Nephron (organoid): ENCODE measurements around the gene SUV39H2.

Experiments used
- H3K27ac Mint-ChIP-seq, 3 experiments: 2 replicates each; pipeline ENCODE4 v1.8.0; 2020; ENCODE audit warnings: mixed read lengths in 3 of 3, mild to moderate bottlenecking in 2 of 3, moderate library complexity in 1 of 3
- H3K27me3 Mint-ChIP-seq: 2 replicates; pipeline ENCODE4 v1.8.0; 2021; ENCODE audit warnings: low read depth, mild to moderate bottlenecking, moderate library complexity, mixed read lengths
- H3K36me3 Mint-ChIP-seq: 2 replicates; pipeline ENCODE4 v1.8.0; 2020; ENCODE audit warnings: low read depth, mixed read lengths
- H3K4me1 Mint-ChIP-seq: 2 replicates; pipeline ENCODE4 v1.8.0; 2020; ENCODE audit warnings: mixed read lengths
- H3K4me3 Mint-ChIP-seq, 3 experiments: 2 replicates each; pipeline ENCODE4 v1.8.0; 2020; ENCODE audit warnings: mild to moderate bottlenecking in 3 of 3, mixed read lengths in 3 of 3, moderate library complexity in 2 of 3
- H3K9me3 Mint-ChIP-seq: 2 replicates; pipeline ENCODE4 v1.8.0; 2020; ENCODE audit warnings: mixed read lengths
- TF ChIP-seq, protein P1 (sequence below), 3 experiments: fragments of 200-600 bp; sonication (generic); IDR thresholded peaks; one replicate each; pipeline ENCODE4 v1.5.0; 2021; ENCODE audit warnings: antibody characterized with exemption in 3 of 3; ENCODE audit not compliant: unreplicated experiment in 3 of 3

SUV39H2 gene

DNA sequence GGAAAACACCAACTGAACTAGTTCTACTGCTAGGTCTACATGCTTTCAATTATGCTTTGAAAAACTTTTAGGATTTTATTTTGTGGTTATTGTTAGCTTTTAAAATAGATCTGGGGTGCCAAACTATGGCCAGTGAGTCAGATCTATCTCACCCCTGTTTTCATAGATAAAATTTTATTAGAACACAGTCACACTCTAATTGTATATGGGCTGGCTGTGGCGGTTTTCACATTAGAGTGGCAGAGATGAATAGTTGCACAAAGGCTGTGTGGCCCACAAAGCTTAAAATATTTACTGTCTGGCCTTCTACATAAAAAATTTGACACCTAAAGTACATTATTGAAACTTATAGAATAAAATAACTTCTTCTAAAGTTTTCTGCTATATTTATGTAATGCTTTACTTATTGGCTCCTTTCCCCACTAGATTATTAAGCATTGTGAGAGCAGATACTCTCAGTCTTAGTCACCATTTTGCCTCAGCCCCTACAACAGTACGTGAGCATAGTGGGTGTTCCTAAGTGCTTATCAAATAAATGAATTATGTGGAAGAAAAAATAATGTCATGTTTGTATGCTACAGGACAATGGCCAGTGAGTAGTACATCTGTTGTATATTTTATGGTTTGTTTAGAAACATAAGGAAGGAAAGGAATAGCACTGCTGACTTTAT is 5.4 kb upstream of the SUV39H2 start:
- peaks cover 15% of the 10 kb centered on the region for H3K4me1 Mint-ChIP-seq
- TF ChIP-seq, protein P1, sequence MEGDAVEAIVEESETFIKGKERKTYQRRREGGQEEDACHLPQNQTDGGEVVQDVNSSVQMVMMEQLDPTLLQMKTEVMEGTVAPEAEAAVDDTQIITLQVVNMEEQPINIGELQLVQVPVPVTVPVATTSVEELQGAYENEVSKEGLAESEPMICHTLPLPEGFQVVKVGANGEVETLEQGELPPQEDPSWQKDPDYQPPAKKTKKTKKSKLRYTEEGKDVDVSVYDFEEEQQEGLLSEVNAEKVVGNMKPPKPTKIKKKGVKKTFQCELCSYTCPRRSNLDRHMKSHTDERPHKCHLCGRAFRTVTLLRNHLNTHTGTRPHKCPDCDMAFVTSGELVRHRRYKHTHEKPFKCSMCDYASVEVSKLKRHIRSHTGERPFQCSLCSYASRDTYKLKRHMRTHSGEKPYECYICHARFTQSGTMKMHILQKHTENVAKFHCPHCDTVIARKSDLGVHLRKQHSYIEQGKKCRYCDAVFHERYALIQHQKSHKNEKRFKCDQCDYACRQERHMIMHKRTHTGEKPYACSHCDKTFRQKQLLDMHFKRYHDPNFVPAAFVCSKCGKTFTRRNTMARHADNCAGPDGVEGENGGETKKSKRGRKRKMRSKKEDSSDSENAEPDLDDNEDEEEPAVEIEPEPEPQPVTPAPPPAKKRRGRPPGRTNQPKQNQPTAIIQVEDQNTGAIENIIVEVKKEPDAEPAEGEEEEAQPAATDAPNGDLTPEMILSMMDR (IDR thresholded peaks at IDR 0.05; ENCODE audit: unreplicated experiment in 3 of 3), result no peak
- no peak overlapping the region for H3K27ac Mint-ChIP-seq
- peaks cover 13% of the 10 kb centered on the region for H3K36me3 Mint-ChIP-seq
- no peaks in the 10 kb centered on the region for H3K27me3 Mint-ChIP-seq
- no peaks in the 10 kb centered on the region for H3K9me3 Mint-ChIP-seq
- no peak overlapping the region for H3K4me3 Mint-ChIP-seq

DNA sequence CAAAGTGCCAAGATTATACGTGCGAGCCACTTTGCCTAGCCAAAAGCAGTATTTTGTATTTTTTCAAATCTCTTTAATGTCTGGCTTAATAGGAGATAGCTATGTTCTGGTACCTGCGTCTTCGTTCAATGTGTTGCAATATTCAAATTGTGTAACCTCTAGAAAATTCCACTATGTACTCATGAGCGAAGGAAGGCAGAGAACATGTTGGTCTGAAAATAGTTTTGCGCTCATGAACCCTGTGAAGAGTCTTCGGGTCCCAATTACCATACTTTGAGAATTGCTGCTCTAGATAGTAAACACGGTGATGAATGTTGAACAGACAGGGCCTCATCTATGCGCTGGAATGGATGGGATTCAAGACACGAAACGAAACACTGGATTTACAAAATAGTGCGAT is 2.7 kb upstream of the SUV39H2 start:
- Mint-ChIP-seq H3K4me3 (peak overlapping the region; percentile 97 to 99 (median 99)), H3K36me3 (no peaks in the 10 kb centered on the region), H3K4me1 (peaks cover 25% of the 10 kb centered on the region), H3K9me3 (no peaks in the 10 kb centered on the region), H3K27ac (peak overlapping the region in 2 of 3 experiments; percentile 35 to 99), H3K27me3 (no peaks in the 10 kb centered on the region)
- TF ChIP-seq, protein P1 (IDR thresholded peaks at IDR 0.05; ENCODE audit: unreplicated experiment in 3 of 3), result no peak

DNA sequence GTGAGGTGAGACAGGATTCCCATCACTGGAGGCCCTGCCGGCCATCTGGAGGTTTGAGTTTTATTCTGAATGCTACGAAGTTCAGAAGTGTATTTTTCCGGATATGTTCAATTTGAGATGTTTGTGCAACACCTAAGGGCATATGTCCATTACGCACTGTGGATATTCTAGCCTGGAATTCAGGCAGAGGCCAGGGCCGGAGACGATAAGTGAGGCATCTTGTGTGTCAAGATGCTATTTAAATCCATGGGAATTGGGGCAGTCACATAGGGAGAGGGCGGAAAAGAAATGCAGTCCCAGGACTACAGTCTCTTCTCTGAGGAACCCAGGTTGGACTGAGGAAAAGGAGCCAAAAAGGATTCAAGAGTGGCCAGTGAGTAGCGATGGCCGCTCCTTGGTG is 1.9 kb upstream of the SUV39H2 start:
- H3K4me3 Mint-ChIP-seq, result peak overlapping the region; percentile 97 to 99 (median 99)
- no peaks in the 10 kb centered on the region for H3K9me3 Mint-ChIP-seq
- H3K4me1 Mint-ChIP-seq, result peaks cover 25% of the 10 kb centered on the region
- TF ChIP-seq, protein P1 (IDR thresholded peaks at IDR 0.05; ENCODE audit: unreplicated experiment in 3 of 3), result no peak
- H3K27me3 Mint-ChIP-seq, result no peaks in the 10 kb centered on the region
- peak overlapping the region; percentile 96 to 99 (median 99) for H3K27ac Mint-ChIP-seq
- no peaks in the 10 kb centered on the region for H3K36me3 Mint-ChIP-seq

DNA sequence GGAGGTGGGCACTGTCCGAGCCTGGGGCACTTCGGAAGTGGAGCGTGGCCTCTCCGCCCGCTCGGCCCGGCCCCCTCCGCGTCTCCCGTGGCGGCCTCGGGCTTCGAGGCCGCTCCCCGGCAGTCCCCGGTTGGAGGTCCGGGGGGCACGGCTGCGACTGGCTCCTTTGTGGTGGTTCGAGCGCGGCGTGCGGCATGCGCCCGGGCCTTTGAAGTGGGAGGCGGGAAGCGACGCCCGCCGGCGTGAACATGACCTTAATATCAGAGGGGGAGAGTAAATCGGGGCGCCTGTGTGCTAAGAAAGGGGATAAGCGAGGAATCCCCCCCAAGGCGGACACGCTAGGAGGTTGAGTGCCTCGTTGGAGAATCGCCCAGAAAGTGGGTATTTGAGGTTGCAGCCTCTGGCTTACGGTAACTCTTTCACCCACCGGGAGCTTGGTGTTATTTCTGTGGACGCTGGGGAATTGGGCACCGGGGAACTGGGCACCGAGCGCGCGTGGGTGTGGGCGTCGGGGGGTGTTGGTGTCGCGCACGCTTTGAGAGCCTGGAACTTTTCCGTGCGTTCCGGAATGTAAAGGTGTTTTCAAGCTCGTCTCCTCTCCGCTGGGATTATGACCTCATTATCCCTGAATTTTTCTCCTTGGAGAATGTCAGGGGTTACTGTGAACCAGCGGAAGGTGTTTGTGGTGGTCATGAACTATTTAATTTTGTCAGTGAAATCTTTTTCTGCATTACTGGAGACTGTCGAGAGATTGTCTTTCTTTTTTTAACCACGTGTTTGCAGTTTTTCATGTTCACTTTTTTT is 660 bp downstream of the SUV39H2 start:
- Mint-ChIP-seq H3K27ac (peak overlapping the region; percentile 59 to 89 (median 86)), H3K4me3 (peak overlapping the region; percentile 94 to 96 (median 95)), H3K9me3 (no peaks in the 10 kb centered on the region), H3K4me1 (peaks cover 25% of the 10 kb centered on the region), H3K27me3 (no peaks in the 10 kb centered on the region), H3K36me3 (peaks cover 6% of the 10 kb centered on the region)
- TF ChIP-seq, protein P1 (IDR thresholded peaks at IDR 0.05; ENCODE audit: unreplicated experiment in 3 of 3), result no peak

DNA sequence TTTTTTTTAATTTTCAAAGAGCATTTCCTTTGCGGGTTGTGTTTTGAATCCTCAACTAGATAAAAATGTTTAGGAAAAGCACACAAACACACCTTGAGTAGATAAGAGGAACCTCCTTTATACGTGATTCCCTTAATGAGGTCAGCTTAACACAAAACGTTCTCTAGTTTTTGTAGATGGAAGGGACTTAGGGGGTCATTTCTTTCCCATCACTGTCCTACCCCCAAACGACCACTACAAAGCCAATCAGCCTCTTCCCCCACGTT is 1.2 kb downstream of the SUV39H2 start:
- TF ChIP-seq, protein P1 (IDR thresholded peaks at IDR 0.05; ENCODE audit: unreplicated experiment in 3 of 3), result no peak
- no peaks in the 10 kb centered on the region for H3K27me3 Mint-ChIP-seq
- peaks cover 6% of the 10 kb centered on the region for H3K36me3 Mint-ChIP-seq
- peak overlapping the region in 2 of 3 experiments; percentile 59 to 86 for H3K27ac Mint-ChIP-seq
- H3K4me1 Mint-ChIP-seq, result peaks cover 25% of the 10 kb centered on the region
- peak overlapping the region; percentile 94 to 96 (median 95) for H3K4me3 Mint-ChIP-seq
- H3K9me3 Mint-ChIP-seq, result no peaks in the 10 kb centered on the region
